ENCODE measurements around the gene CAND2. TPM values are rescaled to one million over a fixed set of nuclear protein-coding genes. Genes with fewer than 3 reads are reported as not detected.

The CAND2 gene
- total and polyA plus RNA-seq, 2 donors (not counting 1 experiment from before 2014, with no cell fraction given), result 2.5 to 16.7 TPM

- no peak overlapping the region for H3K4me3 ChIP-seq (replicated peaks in 1 of 4; ENCODE audit: control extremely low read depth in 1 of 4, insufficient read depth in 1 of 4, low read depth in 3 of 4, low read length in 4 of 4)
- no peaks in the 10 kb centered on the region for H4K20me1 ChIP-seq (ENCODE audit: control insufficient read depth, extremely low read depth, insufficient read depth, low read length)
- peaks cover 10% of the 10 kb centered on the region for H3K4me1 ChIP-seq (ENCODE audit: control insufficient read depth, extremely low read depth, insufficient read depth, low read length)
- H3K36me3 ChIP-seq (ENCODE audit: control insufficient read depth, insufficient read depth, low read length), result no peaks in the 10 kb centered on the region
- TF ChIP-seq EZH2 (IDR thresholded peaks at IDR 0.05; ENCODE audit: low read length, missing control alignments), result no peak
- no peak for DNase-seq (ENCODE audit: low read depth in 2 of 2)
- H3K27me3 ChIP-seq (ENCODE audit: control insufficient read depth, insufficient read depth, low read length), result no peaks in the 10 kb centered on the region
- no peak overlapping the region for H3K4me2 ChIP-seq (ENCODE audit: extremely low read depth, insufficient read depth, low read length)
- H2AFZ ChIP-seq (ENCODE audit: low read length), result no peak overlapping the region
- no peaks in the 10 kb centered on the region for H3K9me3 ChIP-seq (ENCODE audit: control insufficient read depth, insufficient read depth, low read depth, low read length)
- H3K27ac ChIP-seq (ENCODE audit: insufficient read depth, low read length), result no peak overlapping the region
- H3K9ac ChIP-seq (ENCODE audit: insufficient read depth, low read length), result no peak overlapping the region
- no peaks in the 10 kb centered on the region for H3K79me2 ChIP-seq (ENCODE audit: control insufficient read depth, insufficient read depth, low read length)
Observed at GRCh38 chr3:12755754-12756153, 40.7 kb upstream of the CAND2 start.

- H3K4me1 ChIP-seq (ENCODE audit: control insufficient read depth, extremely low read depth, insufficient read depth, low read length), result peaks cover 7% of the 10 kb centered on the region
- DNase-seq (ENCODE audit: low read depth in 2 of 2), result no peak
Observed at GRCh38 chr3:12756175-12756574, 40.3 kb upstream of the CAND2 start.

GRCh38 chr3:12756635-12757034 lies 39.8 kb upstream of the CAND2 start:
- DNase-seq (ENCODE audit: low read depth in 2 of 2), result no peak
- no peak overlapping the region for H3K27ac ChIP-seq (ENCODE audit: insufficient read depth, low read length)

More at GRCh38 chr3:12756175-12756574, 40.3 kb upstream of the CAND2 start:
- H3K4me3 ChIP-seq (replicated peaks in 1 of 4; ENCODE audit: control extremely low read depth in 1 of 4, insufficient read depth in 1 of 4, low read depth in 3 of 4, low read length in 4 of 4), result no peak overlapping the region
- no peak overlapping the region for H2AFZ ChIP-seq (ENCODE audit: low read length)
- H3K79me2 ChIP-seq (ENCODE audit: control insufficient read depth, insufficient read depth, low read length), result no peaks in the 10 kb centered on the region
- no peak overlapping the region for H3K9ac ChIP-seq (ENCODE audit: insufficient read depth, low read length)
- no peak overlapping the region for H3K4me2 ChIP-seq (ENCODE audit: extremely low read depth, insufficient read depth, low read length)
- H3K27me3 ChIP-seq (ENCODE audit: control insufficient read depth, insufficient read depth, low read length), result no peaks in the 10 kb centered on the region
- TF ChIP-seq EZH2 (IDR thresholded peaks at IDR 0.05; ENCODE audit: low read length, missing control alignments), result no peak
- TF ChIP-seq, protein P1, sequence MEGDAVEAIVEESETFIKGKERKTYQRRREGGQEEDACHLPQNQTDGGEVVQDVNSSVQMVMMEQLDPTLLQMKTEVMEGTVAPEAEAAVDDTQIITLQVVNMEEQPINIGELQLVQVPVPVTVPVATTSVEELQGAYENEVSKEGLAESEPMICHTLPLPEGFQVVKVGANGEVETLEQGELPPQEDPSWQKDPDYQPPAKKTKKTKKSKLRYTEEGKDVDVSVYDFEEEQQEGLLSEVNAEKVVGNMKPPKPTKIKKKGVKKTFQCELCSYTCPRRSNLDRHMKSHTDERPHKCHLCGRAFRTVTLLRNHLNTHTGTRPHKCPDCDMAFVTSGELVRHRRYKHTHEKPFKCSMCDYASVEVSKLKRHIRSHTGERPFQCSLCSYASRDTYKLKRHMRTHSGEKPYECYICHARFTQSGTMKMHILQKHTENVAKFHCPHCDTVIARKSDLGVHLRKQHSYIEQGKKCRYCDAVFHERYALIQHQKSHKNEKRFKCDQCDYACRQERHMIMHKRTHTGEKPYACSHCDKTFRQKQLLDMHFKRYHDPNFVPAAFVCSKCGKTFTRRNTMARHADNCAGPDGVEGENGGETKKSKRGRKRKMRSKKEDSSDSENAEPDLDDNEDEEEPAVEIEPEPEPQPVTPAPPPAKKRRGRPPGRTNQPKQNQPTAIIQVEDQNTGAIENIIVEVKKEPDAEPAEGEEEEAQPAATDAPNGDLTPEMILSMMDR (conservative IDR thresholded peaks at IDR 0.05 in 1 of 2, IDR thresholded peaks at IDR 0.05 in 1 of 2; ENCODE audit: low read depth in 1 of 2, low read length in 2 of 2), result no peak
- H4K20me1 ChIP-seq (ENCODE audit: control insufficient read depth, extremely low read depth, insufficient read depth, low read length), result no peaks in the 10 kb centered on the region
- no peak overlapping the region for H3K27ac ChIP-seq (ENCODE audit: insufficient read depth, low read length)
- H3K36me3 ChIP-seq (ENCODE audit: control insufficient read depth, insufficient read depth, low read length), result no peaks in the 10 kb centered on the region
- no peaks in the 10 kb centered on the region for H3K9me3 ChIP-seq (ENCODE audit: control insufficient read depth, insufficient read depth, low read depth, low read length)

More at GRCh38 chr3:12756635-12757034, 39.8 kb upstream of the CAND2 start:
- H3K36me3 ChIP-seq (ENCODE audit: control insufficient read depth, insufficient read depth, low read length), result no peaks in the 10 kb centered on the region
- H3K9me3 ChIP-seq (ENCODE audit: control insufficient read depth, insufficient read depth, low read depth, low read length), result no peaks in the 10 kb centered on the region
- H4K20me1 ChIP-seq (ENCODE audit: control insufficient read depth, extremely low read depth, insufficient read depth, low read length), result no peaks in the 10 kb centered on the region
- H3K79me2 ChIP-seq (ENCODE audit: control insufficient read depth, insufficient read depth, low read length), result no peaks in the 10 kb centered on the region
- H3K9ac ChIP-seq (ENCODE audit: insufficient read depth, low read length), result no peak overlapping the region
- H3K4me3 ChIP-seq (replicated peaks in 1 of 4; ENCODE audit: control extremely low read depth in 1 of 4, insufficient read depth in 1 of 4, low read depth in 3 of 4, low read length in 4 of 4), result no peak overlapping the region
- H2AFZ ChIP-seq (ENCODE audit: low read length), result no peak overlapping the region
- H3K27me3 ChIP-seq (ENCODE audit: control insufficient read depth, insufficient read depth, low read length), result no peaks in the 10 kb centered on the region
- H3K4me2 ChIP-seq (ENCODE audit: extremely low read depth, insufficient read depth, low read length), result no peak overlapping the region
- peaks cover 7% of the 10 kb centered on the region for H3K4me1 ChIP-seq (ENCODE audit: control insufficient read depth, extremely low read depth, insufficient read depth, low read length)
- TF ChIP-seq, protein P1 (conservative IDR thresholded peaks at IDR 0.05 in 1 of 2, IDR thresholded peaks at IDR 0.05 in 1 of 2; ENCODE audit: low read depth in 1 of 2, low read length in 2 of 2), result no peak
- TF ChIP-seq EZH2 (IDR thresholded peaks at IDR 0.05; ENCODE audit: low read length, missing control alignments), result no peak

Data from fibroblast of lung (primary cell).